Colonic mucosa (tissue), 4 donors: Measurements from ENCODE around the gene ISLR. TPM values are rescaled to one million over a fixed set of nuclear protein-coding genes. Genes with fewer than 3 reads are reported as not detected.

Source experiments
- DNase-seq: peaks from one replicate; pipeline ENCODE4 v3.0.0-alpha.2; 2020
- H3K27ac ChIP-seq: fragments of 200-600 bp; one replicate; pipeline ENCODE4 v1.8.0; 2021
- H3K27me3 ChIP-seq: fragments of 200-600 bp; one replicate; pipeline ENCODE4 v1.8.0; 2021
- H3K36me3 ChIP-seq: fragments of 200-600 bp; one replicate; pipeline ENCODE4 v1.8.0; 2021
- H3K4me1 ChIP-seq: fragments of 200-600 bp; one replicate; pipeline ENCODE4 v1.8.0; 2021; ENCODE audit warnings: mild to moderate bottlenecking
- H3K4me3 ChIP-seq: fragments of 200-600 bp; one replicate; pipeline ENCODE4 v1.8.0; 2021
- H3K9ac ChIP-seq, 2 donors: one replicate each; pipeline ENCODE4 v1.7.0; 2013; ENCODE audit warnings: control low read depth in 2 of 2, low read depth in 2 of 2, low read length in 2 of 2
- H3K9me3 ChIP-seq: fragments of 200-600 bp; one replicate; pipeline ENCODE4 v1.8.0; 2021
- intact Hi-C: fragments of 100-400 bp; cut with DNase I; formaldehyde crosslinking; loops from one replicate; pipeline ENCODE4 v1.14.1; 2022
- total RNA-seq, 2 donors: library from RNA; stranded (reverse); fragmentation: NEBNext Ultra II Directional in 1 of 2; extraction: Animal tissue kit (Norgen Biotek cat#: 25700) in 1 of 2; gene quantifications; one replicate each; pipeline ENCODE4 v1.2.1, GENCODE V29; 2021
- TF ChIP-seq, protein P1 (sequence below): fragments of 200-600 bp; IDR thresholded peaks from one replicate; pipeline ENCODE4 v1.8.0; 2022; ENCODE audit warnings: antibody characterized with exemption, mild to moderate bottlenecking
- donor health status: healthy.
- donor health status: DM: no; HTN: no; CAD: no.
- donor health status: DM: no; HTN: no; CAD: no.

ISLR gene
- total RNA-seq, 2 donors from 2014 or later: 3.6 to 8.5 TPM

DNA sequence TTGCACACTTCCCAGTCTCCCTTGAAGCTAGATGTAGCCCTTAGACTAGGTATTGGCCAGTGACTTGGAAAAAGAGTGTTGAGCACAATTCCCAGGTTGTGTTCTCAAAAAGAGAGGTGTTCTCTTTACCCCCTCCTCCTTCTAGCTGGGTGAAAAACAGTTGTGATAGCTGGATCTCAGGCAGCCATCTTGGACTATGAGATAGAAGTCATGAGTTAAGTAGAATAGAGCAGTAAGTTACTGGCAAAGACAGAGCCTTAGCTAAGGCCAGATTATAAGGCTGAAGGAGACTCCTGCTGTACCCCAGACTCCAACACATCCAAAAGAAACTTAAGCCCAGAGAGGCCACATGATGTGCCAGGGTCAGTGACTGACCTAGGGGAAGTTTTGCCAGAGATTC lies 37.2 kb downstream of the ISLR start:
- Histone ChIP-seq H3K36me3 (no peaks in the 10 kb centered on the region), H3K27me3 (no peaks in the 10 kb centered on the region), H3K9ac (no peak overlapping the region), H3K9me3 (no peaks in the 10 kb centered on the region), H3K4me3 (no peak overlapping the region), H3K4me1 (no peaks in the 10 kb centered on the region), H3K27ac (no peak overlapping the region)
- intact Hi-C loops: no loop called here
- DNase-seq: no peak
- TF ChIP-seq, protein P1, sequence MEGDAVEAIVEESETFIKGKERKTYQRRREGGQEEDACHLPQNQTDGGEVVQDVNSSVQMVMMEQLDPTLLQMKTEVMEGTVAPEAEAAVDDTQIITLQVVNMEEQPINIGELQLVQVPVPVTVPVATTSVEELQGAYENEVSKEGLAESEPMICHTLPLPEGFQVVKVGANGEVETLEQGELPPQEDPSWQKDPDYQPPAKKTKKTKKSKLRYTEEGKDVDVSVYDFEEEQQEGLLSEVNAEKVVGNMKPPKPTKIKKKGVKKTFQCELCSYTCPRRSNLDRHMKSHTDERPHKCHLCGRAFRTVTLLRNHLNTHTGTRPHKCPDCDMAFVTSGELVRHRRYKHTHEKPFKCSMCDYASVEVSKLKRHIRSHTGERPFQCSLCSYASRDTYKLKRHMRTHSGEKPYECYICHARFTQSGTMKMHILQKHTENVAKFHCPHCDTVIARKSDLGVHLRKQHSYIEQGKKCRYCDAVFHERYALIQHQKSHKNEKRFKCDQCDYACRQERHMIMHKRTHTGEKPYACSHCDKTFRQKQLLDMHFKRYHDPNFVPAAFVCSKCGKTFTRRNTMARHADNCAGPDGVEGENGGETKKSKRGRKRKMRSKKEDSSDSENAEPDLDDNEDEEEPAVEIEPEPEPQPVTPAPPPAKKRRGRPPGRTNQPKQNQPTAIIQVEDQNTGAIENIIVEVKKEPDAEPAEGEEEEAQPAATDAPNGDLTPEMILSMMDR: no peak

DNA sequence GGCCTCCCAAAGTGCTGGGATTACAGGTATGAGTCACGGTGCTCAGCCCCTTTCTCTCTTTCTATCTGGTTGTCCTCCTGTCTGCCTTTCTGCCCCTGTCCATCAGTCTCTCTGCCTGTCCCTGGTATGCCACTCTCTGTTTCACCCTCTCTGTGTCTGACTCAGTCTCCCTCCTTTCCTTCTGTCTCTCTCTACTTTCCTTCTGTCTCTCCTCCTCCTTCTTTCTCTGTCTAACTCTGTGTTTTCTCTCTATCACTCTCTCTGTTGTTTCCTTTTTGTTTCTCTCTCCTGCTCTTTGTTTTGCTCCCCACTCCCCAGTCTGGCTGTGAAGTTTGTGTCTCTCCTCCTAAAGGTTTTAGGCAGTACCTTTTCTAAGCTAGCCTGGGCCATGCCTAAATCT lies 38.1 kb downstream of the ISLR start:
- H3K4me3 ChIP-seq: no peak overlapping the region
- no peaks in the 10 kb centered on the region for H3K4me1 ChIP-seq
- no peak overlapping the region for H3K27ac ChIP-seq
- intact Hi-C loops: no loop called here
- no peaks in the 10 kb centered on the region for H3K27me3 ChIP-seq
- no peak for DNase-seq
- H3K9me3 ChIP-seq: no peaks in the 10 kb centered on the region
- TF ChIP-seq, protein P1: no peak
- H3K36me3 ChIP-seq: no peaks in the 10 kb centered on the region
- no peak overlapping the region for H3K9ac ChIP-seq

DNA sequence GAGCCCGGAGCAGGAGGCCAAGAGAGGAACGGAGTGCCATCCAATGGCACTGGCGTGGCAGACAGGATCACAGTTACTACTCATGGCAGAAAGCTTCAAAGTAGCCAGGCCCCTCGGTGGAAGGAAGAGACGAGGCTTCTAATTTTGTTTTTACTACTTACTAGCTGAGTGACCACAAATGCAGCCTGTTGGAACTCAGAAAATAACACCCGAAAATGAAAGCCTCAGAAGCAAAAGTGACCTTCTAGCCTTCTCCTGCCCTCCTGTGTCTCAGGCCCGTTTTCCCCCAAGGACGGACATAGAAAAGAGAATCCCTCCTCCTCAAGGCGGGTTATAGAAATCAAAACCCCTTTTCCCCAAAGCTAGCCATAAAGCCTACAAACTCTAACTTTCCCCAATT lies 39.0 kb downstream of the ISLR start:
- DNase-seq: no peak
- Histone ChIP-seq H3K9me3 (no peaks in the 10 kb centered on the region), H3K4me1 (no peaks in the 10 kb centered on the region), H3K27me3 (no peaks in the 10 kb centered on the region), H3K9ac (no peak overlapping the region), H3K4me3 (no peak overlapping the region), H3K36me3 (no peaks in the 10 kb centered on the region), H3K27ac (no peak overlapping the region)
- intact Hi-C loops: no loop called here
- TF ChIP-seq, protein P1: no peak

DNA sequence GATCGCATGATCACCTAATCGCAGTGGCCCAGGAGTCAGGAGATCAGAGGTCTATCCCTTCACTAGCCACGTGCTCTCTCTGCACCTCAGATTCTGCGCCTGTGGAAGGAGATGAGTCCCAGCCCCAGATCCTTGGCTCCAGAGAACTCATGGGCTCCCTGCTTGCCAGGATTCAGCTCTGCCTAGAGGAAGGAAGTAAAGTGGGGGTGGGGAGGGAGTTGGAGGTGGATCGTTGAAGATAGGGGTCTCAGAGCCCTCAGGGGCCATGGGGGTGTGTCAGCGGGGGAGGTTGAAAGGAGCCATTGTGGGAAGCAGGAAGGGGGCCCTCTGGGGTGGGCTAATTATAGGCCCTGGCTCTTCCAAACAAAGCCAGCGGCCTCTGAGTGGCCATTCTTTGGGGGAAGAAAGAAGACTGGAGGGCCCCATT lies 40.4 kb downstream of the ISLR start:
- no peaks in the 10 kb centered on the region for H3K4me1 ChIP-seq
- intact Hi-C loops: no loop called here
- no peaks in the 10 kb centered on the region for H3K36me3 ChIP-seq
- DNase-seq: no peak
- H3K27ac ChIP-seq: no peak overlapping the region
- no peak overlapping the region for H3K4me3 ChIP-seq
- no peaks in the 10 kb centered on the region for H3K27me3 ChIP-seq
- no peaks in the 10 kb centered on the region for H3K9me3 ChIP-seq
- TF ChIP-seq, protein P1: no peak
- no peak overlapping the region for H3K9ac ChIP-seq

DNA sequence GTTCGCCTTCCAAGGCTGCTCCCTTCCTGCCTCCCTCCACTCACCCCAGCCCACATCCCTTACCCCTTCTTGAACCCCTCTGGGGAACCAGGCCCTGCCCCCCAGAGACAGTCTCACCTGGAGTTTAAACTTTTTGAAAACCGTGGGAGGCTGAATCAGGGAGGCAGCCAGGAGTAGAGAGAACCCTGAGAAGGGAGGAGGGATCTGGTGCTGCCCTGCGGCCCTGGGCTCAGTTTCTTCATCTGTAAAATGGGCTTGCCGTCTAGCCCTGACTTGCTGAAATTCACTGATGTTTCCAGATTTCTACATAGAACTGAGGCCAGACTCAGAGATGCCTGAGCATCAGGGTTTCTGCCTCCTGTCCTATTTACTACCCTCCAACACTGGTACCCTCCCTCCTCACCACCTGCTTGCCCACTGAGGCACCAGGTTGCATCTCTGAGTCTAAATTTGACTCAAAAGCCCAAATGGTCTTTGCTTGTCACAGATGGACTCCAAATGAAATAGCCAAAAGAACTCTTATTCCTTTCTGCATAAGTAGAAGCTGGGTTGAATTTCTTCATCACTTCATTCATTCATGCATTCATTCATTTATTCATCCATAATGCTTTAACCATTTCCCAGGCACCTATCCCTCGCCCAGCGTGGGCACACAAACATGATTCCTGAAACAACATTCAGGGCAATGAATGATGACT lies 41.0 kb downstream of the ISLR start:
- H3K36me3 ChIP-seq: no peaks in the 10 kb centered on the region
- H3K4me3 ChIP-seq: no peak overlapping the region
- H3K4me1 ChIP-seq: no peaks in the 10 kb centered on the region
- DNase-seq: no peak
- no peaks in the 10 kb centered on the region for H3K27me3 ChIP-seq
- TF ChIP-seq, protein P1: no peak
- H3K9me3 ChIP-seq: no peaks in the 10 kb centered on the region
- no peak overlapping the region for H3K27ac ChIP-seq
- intact Hi-C loops: no loop called here
- H3K9ac ChIP-seq: no peak overlapping the region
